Measurements from ENCODE around the gene BMP7.
A peak's percentile ranks its signal among the peaks of the same experiment; 100 is the strongest.

The BMP7 gene

DNA sequence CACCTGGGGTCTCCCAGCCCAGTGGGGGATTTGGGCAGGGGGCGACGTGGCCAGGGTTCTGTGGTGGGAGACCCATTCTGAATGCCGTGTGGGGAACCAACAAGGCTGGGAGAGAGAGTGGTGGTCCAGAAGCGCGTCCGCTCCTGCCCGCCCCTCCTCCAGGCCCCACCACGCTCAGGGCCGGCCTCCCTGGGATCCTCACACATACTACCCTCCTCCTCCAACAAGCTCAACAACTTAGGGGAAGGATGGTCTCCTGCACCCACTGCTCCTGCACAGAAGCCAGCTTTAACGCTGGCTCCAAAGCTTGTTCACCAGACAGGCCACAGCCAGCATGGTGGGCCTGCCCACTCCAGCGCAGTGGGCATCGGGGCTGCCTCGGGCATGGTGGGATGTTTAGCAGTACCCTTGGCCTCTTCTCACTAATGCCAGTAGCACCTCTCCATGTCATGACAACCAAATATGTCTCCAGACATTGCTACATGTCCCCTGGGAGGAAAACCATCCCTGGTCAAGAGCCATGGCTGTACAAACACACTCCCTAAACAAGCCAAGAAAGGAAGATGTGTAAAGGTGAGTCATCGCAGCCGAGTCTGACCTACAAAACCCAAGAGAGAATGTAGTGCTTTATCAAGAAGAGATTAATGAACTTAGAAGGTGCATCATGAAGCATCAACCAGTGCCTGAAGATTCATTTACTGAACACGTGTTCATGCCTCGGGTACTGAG lies 75.7 kb downstream of the BMP7 start:
- DNase-seq (ENCODE audit: low spot score): peak; percentile 5

- no peak for DNase-seq (ENCODE audit: low spot score)
Observed at GRCh38 chr20:57189713-57190112, 76.7 kb downstream of the BMP7 start.

DNA sequence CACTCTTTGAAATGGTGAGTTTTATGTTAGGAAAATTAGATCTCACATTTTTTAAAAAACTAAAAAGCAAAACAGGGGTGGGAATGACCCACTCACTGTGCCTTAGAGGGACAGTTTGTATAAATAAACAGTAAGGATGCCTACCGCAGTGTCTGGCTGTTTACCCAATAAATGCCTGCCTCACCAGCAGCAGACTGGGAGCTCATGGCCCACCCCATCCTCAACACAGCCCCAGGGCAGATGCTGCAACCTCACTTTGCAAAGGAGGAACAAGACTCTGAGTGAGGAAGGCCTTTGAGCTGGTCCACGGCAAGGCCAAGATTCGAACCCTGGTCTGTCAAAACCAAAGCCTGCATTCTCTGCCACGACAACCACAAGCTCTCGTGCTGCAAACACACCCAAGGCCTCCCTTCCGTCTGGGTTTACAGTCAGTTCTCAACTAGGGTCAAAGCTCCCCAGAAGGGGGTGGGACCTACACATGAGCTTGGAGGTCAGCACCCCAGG lies 77.8 kb downstream of the BMP7 start:
- no peak for DNase-seq (ENCODE audit: low spot score)

- no peak for DNase-seq (ENCODE audit: low spot score)
Observed at GRCh38 chr20:57188056-57188455, 78.4 kb downstream of the BMP7 start.

DNA sequence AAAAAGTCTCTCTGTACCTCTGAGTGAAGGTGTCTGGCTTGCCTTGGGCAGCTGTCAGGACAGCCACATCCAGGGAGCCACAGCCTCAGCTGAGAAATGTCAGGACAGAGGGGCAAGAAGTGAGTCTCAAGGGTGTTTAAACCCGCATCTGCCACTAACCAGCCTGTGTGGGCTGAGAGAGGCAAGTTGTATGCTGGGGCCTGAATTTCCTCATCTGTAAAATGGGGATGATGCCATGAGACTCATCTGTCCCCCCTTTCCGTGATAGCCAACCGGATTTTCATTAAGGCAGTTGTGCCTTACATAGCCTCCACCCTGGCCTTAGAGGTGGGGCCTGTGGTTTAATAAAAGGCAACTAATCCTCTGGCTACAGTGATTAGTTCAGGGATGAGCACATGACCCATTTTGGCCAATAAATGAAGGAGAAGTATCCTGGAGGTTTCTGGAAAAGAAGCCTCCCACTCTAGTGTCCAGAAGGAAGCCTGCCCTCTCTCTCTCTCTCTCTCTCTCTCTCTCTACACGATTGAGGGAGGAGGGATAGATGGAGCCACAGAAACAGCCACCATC lies 79.3 kb downstream of the BMP7 start:
- no peak for DNase-seq (ENCODE audit: low spot score)

- DNase-seq (ENCODE audit: low spot score): no peak
Observed at GRCh38 chr20:57186192-57186591, 80.2 kb downstream of the BMP7 start.

GRCh38 chr20:57185188-57185743 lies 81.2 kb downstream of the BMP7 start:
- DNase-seq (ENCODE audit: low spot score): no peak

- DNase-seq (ENCODE audit: low spot score): no peak
Observed at GRCh38 chr20:57183457-57184009, 82.9 kb downstream of the BMP7 start.

GRCh38 chr20:57181639-57182038 lies 84.8 kb downstream of the BMP7 start:
- no peak for DNase-seq (ENCODE audit: low spot score)

GRCh38 chr20:57180954-57181353 lies 85.5 kb downstream of the BMP7 start:
- DNase-seq (ENCODE audit: low spot score): no peak

- no peak for DNase-seq (ENCODE audit: low spot score)
Observed at GRCh38 chr20:57180387-57180786, 86.1 kb downstream of the BMP7 start.

GRCh38 chr20:57179265-57179664 lies 87.2 kb downstream of the BMP7 start:
- no peak for DNase-seq (ENCODE audit: low spot score)

- no peak for DNase-seq (ENCODE audit: low spot score)
Observed at GRCh38 chr20:57178582-57179111, 87.8 kb downstream of the BMP7 start.

DNA sequence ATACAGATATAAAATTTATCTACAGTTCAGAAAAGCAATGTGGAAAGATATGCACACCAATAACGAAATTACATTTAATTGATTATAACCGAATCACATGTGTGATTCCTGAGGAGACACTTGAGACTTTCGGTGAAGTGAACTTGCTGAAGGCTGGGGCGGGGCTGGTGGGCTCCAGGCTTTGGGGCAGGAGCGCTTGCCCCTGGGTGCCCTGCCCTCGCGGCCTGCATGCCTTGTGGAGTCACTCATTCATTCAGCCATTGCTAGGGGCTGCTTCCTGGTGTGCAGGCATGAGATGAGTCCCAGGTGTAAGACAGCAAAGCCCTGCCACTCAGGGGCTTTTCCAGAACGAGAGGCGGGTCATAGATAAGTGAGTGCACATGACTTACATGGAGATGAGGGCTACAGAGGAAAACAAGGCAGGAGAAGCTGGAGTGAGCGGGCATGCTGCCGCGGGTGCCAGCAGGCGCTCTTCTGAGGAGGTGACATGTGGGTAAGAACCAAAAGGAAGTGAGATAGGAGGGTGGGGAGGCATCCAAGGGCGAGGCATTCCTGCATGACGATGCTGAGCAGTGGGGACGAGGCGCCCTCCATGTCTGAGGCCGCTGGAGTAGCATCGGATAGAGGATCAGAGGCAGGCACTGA lies 88.7 kb downstream of the BMP7 start:
- DNase-seq (ENCODE audit: low spot score): no peak

DNA sequence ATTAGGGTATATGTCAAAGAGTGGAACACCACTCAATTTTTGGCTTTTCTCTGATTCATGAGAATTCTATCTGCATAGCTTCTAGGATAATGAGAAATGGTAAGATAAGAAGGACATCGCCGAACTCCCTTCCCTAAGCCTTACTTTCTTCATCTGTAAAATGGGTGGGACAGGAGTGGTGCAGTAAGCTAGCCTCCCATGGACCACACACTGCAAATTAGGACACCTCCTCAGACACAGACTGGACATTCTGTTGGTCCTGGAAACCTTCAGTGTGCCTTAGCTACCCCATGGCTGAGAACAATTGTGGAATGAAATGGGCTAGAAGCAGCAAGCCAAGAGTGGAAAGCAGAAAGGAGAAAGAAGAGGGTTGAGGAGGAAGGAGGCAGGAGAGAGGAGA lies 89.6 kb downstream of the BMP7 start:
- no peak for DNase-seq (ENCODE audit: low spot score)

GRCh38 chr20:57175397-57176010 lies 90.9 kb downstream of the BMP7 start:
- no peak for DNase-seq (ENCODE audit: low spot score)

DNA sequence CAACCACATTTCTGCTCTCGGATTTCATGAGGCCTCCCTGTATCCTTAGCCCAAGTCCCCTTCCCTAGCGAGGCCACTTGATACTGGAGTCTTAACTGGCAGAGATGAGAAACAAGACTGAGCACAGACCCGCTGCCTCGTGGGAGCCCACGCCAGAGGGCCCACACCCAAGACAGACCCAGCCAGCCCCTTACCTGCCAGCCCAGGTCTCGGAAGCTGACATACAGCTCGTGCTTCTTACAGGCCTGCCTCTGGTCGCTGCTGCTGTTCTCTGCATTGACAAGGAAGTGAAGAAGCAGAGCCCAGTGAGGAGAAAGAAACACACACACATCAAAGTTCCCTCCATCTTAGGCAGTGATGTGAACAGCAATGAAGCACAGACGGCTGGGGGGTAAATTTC lies 91.7 kb downstream of the BMP7 start:
- DNase-seq (ENCODE audit: low spot score): no peak

DNA sequence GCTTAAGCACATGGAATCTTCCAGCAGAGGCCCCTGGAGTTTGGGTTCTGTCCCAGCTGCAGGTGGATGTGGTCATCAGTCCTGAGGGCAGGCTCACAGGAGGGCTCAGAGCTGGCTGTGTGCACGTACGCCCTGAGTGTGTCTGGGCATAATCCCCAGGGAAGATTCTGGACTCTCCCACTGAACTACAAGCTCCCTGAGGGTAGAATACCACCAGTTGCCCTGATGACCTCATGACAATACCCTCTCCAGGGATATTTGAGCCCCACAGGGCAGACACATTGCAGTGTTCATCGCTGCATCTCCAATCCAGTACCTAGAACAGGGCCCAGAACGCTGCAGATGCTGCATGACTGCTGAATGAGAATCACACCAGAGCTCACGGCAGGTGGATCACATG lies 92.5 kb downstream of the BMP7 start:
- DNase-seq (ENCODE audit: low spot score): no peak

DNA sequence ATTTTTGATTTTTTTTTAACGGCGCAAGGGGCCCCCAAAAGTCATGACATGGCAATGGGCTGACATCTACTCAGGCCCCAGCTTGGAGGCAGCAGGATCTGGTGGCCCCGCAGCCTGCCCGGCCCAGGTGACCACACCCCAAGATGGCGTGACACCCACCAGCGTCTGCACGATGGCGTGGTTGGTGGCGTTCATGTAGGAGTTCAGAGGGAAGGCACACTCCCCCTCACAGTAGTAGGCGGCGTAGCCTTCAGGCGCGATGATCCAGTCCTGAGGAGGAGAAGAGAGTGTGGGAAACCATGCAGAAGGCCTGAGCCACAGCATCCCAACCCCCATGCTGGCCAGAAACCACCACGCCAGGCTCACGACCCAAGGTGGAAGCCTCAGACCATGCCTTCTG lies 93.4 kb downstream of the BMP7 start:
- no peak for DNase-seq (ENCODE audit: low spot score)

- no peak for DNase-seq (ENCODE audit: low spot score)
Observed at GRCh38 chr20:57170343-57170742, 96.1 kb downstream of the BMP7 start.

GRCh38 chr20:57169162-57169561 lies 97.3 kb downstream of the BMP7 start:
- DNase-seq (ENCODE audit: low spot score): no peak

All from kidney tubule cell (primary cell).